Measurements from ENCODE around the gene ANKRD66. TPM values are rescaled to one million over a fixed set of nuclear protein-coding genes. Genes with fewer than 3 reads are reported as not detected.

ANKRD66 gene
- total RNA-seq, 1 donor from 2014 or later: not detected

DNA sequence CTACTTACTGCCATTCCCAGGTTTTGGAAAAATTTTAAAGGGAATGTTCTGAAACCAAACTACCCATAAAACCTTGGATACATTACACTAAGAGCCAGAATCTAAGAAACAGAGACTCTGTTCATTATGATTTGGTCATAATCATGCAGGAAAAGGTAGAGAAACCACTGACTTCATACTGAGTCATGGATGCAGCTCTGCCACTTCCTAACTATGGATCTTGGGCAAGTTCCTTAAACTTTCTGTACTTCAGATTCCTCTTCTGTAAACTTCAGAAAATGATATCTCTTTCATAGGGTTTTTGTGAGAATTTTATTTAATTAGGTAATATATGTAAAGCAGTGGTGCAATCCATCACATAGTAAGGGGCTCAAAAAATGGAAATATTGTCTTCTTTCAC lies 31.6 kb upstream of the ANKRD66 start:
- H3K36me3 Mint-ChIP-seq (ENCODE audit: low read depth): peaks cover 2% of the 10 kb centered on the region
- H3K27me3 Mint-ChIP-seq (ENCODE audit: low read depth): peaks cover 13% of the 10 kb centered on the region
- no peak for DNase-seq (ENCODE audit: low spot score)
- H3K27ac Mint-ChIP-seq (ENCODE audit: unreplicated experiment): no peak overlapping the region
- no peaks in the 10 kb centered on the region for H3K4me1 Mint-ChIP-seq (ENCODE audit: low read depth)
- no peak overlapping the region for H3K4me3 Mint-ChIP-seq (ENCODE audit: unreplicated experiment)
- no peaks in the 10 kb centered on the region for H3K9me3 Mint-ChIP-seq (ENCODE audit: low read depth)
- TF ChIP-seq, protein P1, sequence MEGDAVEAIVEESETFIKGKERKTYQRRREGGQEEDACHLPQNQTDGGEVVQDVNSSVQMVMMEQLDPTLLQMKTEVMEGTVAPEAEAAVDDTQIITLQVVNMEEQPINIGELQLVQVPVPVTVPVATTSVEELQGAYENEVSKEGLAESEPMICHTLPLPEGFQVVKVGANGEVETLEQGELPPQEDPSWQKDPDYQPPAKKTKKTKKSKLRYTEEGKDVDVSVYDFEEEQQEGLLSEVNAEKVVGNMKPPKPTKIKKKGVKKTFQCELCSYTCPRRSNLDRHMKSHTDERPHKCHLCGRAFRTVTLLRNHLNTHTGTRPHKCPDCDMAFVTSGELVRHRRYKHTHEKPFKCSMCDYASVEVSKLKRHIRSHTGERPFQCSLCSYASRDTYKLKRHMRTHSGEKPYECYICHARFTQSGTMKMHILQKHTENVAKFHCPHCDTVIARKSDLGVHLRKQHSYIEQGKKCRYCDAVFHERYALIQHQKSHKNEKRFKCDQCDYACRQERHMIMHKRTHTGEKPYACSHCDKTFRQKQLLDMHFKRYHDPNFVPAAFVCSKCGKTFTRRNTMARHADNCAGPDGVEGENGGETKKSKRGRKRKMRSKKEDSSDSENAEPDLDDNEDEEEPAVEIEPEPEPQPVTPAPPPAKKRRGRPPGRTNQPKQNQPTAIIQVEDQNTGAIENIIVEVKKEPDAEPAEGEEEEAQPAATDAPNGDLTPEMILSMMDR (IDR thresholded peaks at IDR 0.05): no peak

DNA sequence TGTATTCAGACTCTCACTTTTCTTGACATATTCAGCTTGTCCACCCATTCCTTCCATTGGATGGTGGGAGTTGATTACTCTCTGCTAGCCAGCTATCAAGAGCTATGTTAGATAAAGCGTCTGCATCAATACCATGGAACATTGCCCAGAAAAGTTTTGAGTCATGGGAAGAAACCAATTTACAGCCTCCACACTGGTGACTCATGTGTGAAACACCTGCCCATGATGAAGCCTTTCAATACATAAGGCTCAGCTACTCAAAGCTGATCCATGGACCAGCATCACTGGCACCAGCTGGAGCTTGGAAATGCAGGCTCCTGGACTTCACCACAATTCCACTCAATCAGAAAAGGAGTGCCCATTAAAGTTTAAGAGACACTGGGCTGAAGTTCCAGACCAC lies 27.6 kb upstream of the ANKRD66 start:
- Mint-ChIP-seq H3K9me3 (ENCODE audit: low read depth) (no peaks in the 10 kb centered on the region), H3K4me1 (ENCODE audit: low read depth) (no peaks in the 10 kb centered on the region), H3K27ac (ENCODE audit: unreplicated experiment) (no peak overlapping the region), H3K27me3 (ENCODE audit: low read depth) (peaks cover 32% of the 10 kb centered on the region), H3K4me3 (ENCODE audit: unreplicated experiment) (no peak overlapping the region), H3K36me3 (ENCODE audit: low read depth) (peaks cover 2% of the 10 kb centered on the region)
- DNase-seq (ENCODE audit: low spot score): no peak
- TF ChIP-seq, protein P1 (IDR thresholded peaks at IDR 0.05): no peak

DNA sequence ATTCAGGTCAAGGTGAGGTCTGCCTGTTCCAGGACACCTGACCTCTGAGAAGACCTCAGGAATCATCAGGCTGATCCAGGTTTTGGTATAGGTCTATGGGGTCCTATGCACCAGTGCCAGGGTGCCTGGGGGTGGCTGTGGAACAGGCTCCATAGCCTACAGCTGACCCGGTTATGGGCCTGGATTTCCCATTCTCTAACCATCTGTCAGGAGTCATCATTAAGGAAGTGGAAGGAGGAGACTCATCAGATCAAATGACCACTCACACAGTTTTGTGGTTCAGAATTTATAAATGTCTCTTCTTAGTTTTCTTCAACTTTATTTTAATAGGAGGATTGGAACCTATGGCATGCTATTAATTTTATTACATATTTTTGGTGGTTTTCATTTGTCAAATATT lies 26.3 kb upstream of the ANKRD66 start:
- Mint-ChIP-seq H3K9me3 (ENCODE audit: low read depth) (no peaks in the 10 kb centered on the region), H3K4me1 (ENCODE audit: low read depth) (no peaks in the 10 kb centered on the region), H3K36me3 (ENCODE audit: low read depth) (peaks cover 2% of the 10 kb centered on the region), H3K27ac (ENCODE audit: unreplicated experiment) (no peak overlapping the region), H3K4me3 (ENCODE audit: unreplicated experiment) (no peak overlapping the region), H3K27me3 (ENCODE audit: low read depth) (peaks cover 33% of the 10 kb centered on the region)
- DNase-seq (ENCODE audit: low spot score): no peak
- TF ChIP-seq, protein P1 (IDR thresholded peaks at IDR 0.05): no peak

DNA sequence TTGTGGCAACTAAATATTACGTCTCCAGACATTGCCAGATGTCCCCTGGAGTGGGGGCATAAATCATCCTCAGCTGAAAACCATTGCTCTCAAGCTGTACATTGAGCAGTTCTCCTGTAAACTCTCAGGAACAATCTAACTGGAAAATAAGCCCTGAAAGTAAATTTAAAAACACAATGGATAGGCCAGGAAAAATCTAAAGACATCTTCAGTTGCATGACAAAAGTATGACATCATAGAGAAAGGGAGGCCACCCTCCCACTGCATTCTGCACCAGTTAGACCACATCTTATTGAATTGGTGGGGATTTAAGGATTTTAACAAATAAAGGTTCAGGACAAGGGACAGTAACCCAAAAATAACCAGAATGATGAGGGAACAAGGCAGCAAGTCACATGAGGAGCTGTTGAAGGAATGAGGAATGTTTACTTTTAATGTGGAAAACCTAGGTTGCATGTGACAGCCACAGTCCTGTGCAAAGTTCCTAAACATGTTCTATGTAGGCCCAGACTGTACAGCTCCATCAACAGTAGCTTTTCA lies 16.9 kb upstream of the ANKRD66 start:
- Mint-ChIP-seq H3K4me1 (ENCODE audit: low read depth) (peaks cover 5% of the 10 kb centered on the region), H3K27me3 (ENCODE audit: low read depth) (peaks cover 34% of the 10 kb centered on the region)

DNA sequence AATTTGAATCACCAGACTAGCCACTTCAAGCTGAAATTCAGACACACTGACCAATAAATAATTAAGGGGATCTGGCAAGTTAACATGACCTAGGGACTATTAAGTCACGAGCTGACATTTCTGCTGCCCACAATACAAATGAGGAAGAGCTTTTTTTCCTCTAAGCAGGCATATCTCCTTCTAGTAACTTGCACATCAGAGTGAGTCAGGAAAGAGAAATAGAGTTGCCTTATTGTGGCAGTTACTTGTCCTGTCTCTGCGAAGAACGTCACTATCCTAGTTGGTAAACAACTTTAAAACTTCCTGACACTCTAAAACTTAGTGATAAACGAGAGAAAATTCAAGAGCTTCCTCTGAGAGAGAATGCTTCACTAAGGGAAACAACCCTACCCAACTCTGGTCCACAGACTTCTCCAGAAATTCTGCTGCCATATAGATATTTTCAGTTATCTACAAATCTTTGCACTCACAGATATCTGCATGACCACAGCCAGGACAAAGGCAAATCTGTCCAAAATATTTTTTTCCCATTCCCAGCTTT lies 15.7 kb upstream of the ANKRD66 start:
- no peak overlapping the region for H3K27ac Mint-ChIP-seq (ENCODE audit: unreplicated experiment)
- TF ChIP-seq, protein P1 (IDR thresholded peaks at IDR 0.05): no peak
- peaks cover 36% of the 10 kb centered on the region for H3K27me3 Mint-ChIP-seq (ENCODE audit: low read depth)
- no peaks in the 10 kb centered on the region for H3K36me3 Mint-ChIP-seq (ENCODE audit: low read depth)
- H3K4me3 Mint-ChIP-seq (ENCODE audit: unreplicated experiment): no peak overlapping the region
- no peak for DNase-seq (ENCODE audit: low spot score)
- peaks cover 9% of the 10 kb centered on the region for H3K4me1 Mint-ChIP-seq (ENCODE audit: low read depth)
- no peaks in the 10 kb centered on the region for H3K9me3 Mint-ChIP-seq (ENCODE audit: low read depth)

More for the DNA sequence above, 16.9 kb upstream of the ANKRD66 start:
- TF ChIP-seq, protein P1 (IDR thresholded peaks at IDR 0.05): no peak
- Mint-ChIP-seq H3K36me3 (ENCODE audit: low read depth) (no peaks in the 10 kb centered on the region), H3K27ac (ENCODE audit: unreplicated experiment) (no peak overlapping the region), H3K9me3 (ENCODE audit: low read depth) (no peaks in the 10 kb centered on the region), H3K4me3 (ENCODE audit: unreplicated experiment) (no peak overlapping the region)
- DNase-seq (ENCODE audit: low spot score): no peak
